ENCODE measurements around the gene TPST1. TPM values are rescaled to one million over a fixed set of nuclear protein-coding genes. Genes with fewer than 3 reads are reported as not detected.

TPST1 gene
- polyA plus RNA-seq, 1 of the 3 experiments (the other 2 are of a cell fraction) = 36.4 TPM

DNA sequence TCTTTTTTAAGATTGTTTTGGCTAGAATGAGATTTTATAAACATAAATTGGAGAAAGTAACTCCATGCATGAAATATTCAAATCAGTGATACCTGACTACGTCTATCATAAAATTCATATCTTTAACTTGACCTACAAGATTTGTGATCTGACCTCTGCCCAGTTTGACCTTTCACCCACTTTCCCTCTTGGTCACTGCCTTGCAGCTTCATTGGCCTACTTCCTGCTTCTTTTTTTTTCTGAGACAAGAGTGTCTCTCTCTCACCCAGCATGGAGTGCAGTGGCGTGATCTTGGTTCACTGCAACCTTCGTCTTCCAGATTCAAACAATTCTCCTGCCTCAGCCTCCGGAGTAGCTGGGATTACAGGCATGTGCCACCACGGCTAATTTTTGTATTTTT lies 28.5 kb downstream of the TPST1 start:
- Histone ChIP-seq H3K4me2 (no peak overlapping the region), H3F3A (replicated peaks; ENCODE audit: insufficient read depth) (no peaks in the 10 kb centered on the region), H3K9me2 (no peaks in the 10 kb centered on the region), H3K4me3 (ENCODE audit: low read depth in 2 of 2, low read length in 1 of 2) (no peak overlapping the region), H3K9ac (no peak overlapping the region), H3K9me3 (no peaks in the 10 kb centered on the region), H3K27ac (ENCODE audit: low read depth in 2 of 2, low read length in 1 of 2) (no peak overlapping the region), H3K27me3 (ENCODE audit: insufficient read depth) (no peaks in the 10 kb centered on the region), H2AFZ (ENCODE audit: low read depth) (no peak overlapping the region), H3K79me2 (ENCODE audit: insufficient read depth) (peaks cover 51% of the 10 kb centered on the region; the same call in 1 of the 2 replicates), H4K20me1 (ENCODE audit: insufficient read depth) (no peaks in the 10 kb centered on the region), H3K4me1 (ENCODE audit: control insufficient read depth in 1 of 2, insufficient read depth in 2 of 2, low read depth in 1 of 2, low read length in 1 of 2) (peaks cover 7 to 10% of the 10 kb centered on the region in 2 experiments; a peak in 1 of 4 replicates), H3K36me3 (replicated peaks in 1 of 2; ENCODE audit: control insufficient read depth in 1 of 2, insufficient read depth in 2 of 2, low read length in 1 of 2) (peaks cover 0 to 6% of the 10 kb centered on the region in 2 experiments)
- TF ChIP-seq NRF1 (IDR thresholded peaks at IDR 0.05; ENCODE audit: low read depth, low read length) = no peak
- no peak for TF ChIP-seq RCOR1 (IDR thresholded peaks at IDR 0.05; ENCODE audit: low read length)
- TF ChIP-seq, protein P1, sequence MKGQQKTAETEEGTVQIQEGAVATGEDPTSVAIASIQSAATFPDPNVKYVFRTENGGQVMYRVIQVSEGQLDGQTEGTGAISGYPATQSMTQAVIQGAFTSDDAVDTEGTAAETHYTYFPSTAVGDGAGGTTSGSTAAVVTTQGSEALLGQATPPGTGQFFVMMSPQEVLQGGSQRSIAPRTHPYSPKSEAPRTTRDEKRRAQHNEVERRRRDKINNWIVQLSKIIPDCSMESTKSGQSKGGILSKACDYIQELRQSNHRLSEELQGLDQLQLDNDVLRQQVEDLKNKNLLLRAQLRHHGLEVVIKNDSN (IDR thresholded peaks at IDR 0.05; ENCODE audit: borderline replicate concordance, low read depth) = no peak
- TF ChIP-seq MXI1 (IDR thresholded peaks at IDR 0.05; ENCODE audit: low read depth, low read length) = no peak
- TF ChIP-seq EP300 (IDR thresholded peaks at IDR 0.05; ENCODE audit: borderline replicate concordance in 1 of 2, low read depth in 1 of 2, low read length in 1 of 2) = no peak
- no peak for TF ChIP-seq SIN3A (IDR thresholded peaks at IDR 0.05; ENCODE audit: borderline replicate concordance, low read depth, low read length)
- no peak for TF ChIP-seq CHD2 (IDR thresholded peaks at IDR 0.05; ENCODE audit: low read length, partially characterized antibody)
- TF ChIP-seq RFX5 (IDR thresholded peaks at IDR 0.05; ENCODE audit: low read length) = no peak
- TF ChIP-seq ELF1 (IDR thresholded peaks at IDR 0.05) = no peak
- no peak for TF ChIP-seq YY1 (IDR thresholded peaks at IDR 0.05; ENCODE audit: low read depth)
- TF ChIP-seq, protein P2, sequence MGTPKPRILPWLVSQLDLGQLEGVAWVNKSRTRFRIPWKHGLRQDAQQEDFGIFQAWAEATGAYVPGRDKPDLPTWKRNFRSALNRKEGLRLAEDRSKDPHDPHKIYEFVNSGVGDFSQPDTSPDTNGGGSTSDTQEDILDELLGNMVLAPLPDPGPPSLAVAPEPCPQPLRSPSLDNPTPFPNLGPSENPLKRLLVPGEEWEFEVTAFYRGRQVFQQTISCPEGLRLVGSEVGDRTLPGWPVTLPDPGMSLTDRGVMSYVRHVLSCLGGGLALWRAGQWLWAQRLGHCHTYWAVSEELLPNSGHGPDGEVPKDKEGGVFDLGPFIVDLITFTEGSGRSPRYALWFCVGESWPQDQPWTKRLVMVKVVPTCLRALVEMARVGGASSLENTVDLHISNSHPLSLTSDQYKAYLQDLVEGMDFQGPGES (IDR thresholded peaks at IDR 0.05; ENCODE audit: low read depth, low read length) = no peak
- ChIA-PET CTCF (interaction anchor here (1.0 kb wide), 2 partner anchors 9 to 29 kb away, joined by 3 read pairs; partner anchors contain the start of gene TPST1), POLR2A (no interaction called here)
- WGBS (ENCODE audit: low lambda C conversion rate) = 97% methylated on average over 5 of the region's 5 CpGs
- no peak for DNase-seq

- POLR2A ChIA-PET = no interaction called here
- TF ChIP-seq TAF1 (IDR thresholded peaks at IDR 0.05; ENCODE audit: borderline replicate concordance, low read depth, low read length) = no peak
- TF ChIP-seq NFIC (IDR thresholded peaks at IDR 0.05; ENCODE audit: borderline replicate concordance) = no peak
- no peak for TF ChIP-seq MEF2A (IDR thresholded peaks at IDR 0.05; ENCODE audit: borderline replicate concordance, low read depth)
- TF ChIP-seq YY1 (IDR thresholded peaks at IDR 0.05; ENCODE audit: low read depth) = no peak
- no peak for TF ChIP-seq RFX5 (IDR thresholded peaks at IDR 0.05; ENCODE audit: low read length)
- no peak for TF ChIP-seq EP300 (IDR thresholded peaks at IDR 0.05; ENCODE audit: borderline replicate concordance in 1 of 2, low read depth in 1 of 2, low read length in 1 of 2)
- TF ChIP-seq REST (IDR thresholded peaks at IDR 0.05; ENCODE audit: low read depth, low read length) = no peak
- no peak for TF ChIP-seq FOXM1 (IDR thresholded peaks at IDR 0.05; ENCODE audit: low read depth)
- no peak for TF ChIP-seq PBX3 (IDR thresholded peaks at IDR 0.05)
- no peak for TF ChIP-seq ELF1 (IDR thresholded peaks at IDR 0.05)
- TF ChIP-seq FOSL2 (IDR thresholded peaks at IDR 0.05; ENCODE audit: borderline replicate concordance, low read depth) = no peak
- no peak for TF ChIP-seq JUND (IDR thresholded peaks at IDR 0.05)
- TF ChIP-seq GATA2 (CRISPR knock-in tag; IDR thresholded peaks at IDR 0.05) = no peak
- no peak for TF ChIP-seq TEAD4 (IDR thresholded peaks at IDR 0.05; ENCODE audit: borderline replicate concordance, insufficient read depth)
Observed at GRCh38 chr7:66236713-66237303, 31.7 kb downstream of the TPST1 start.

More at GRCh38 chr7:66236713-66237303, 31.7 kb downstream of the TPST1 start:
- Histone ChIP-seq H3K4me3 (ENCODE audit: low read depth in 2 of 2, low read length in 1 of 2) (no peak overlapping the region), H4K20me1 (ENCODE audit: insufficient read depth) (no peaks in the 10 kb centered on the region), H3K79me2 (ENCODE audit: insufficient read depth) (peaks cover 65% of the 10 kb centered on the region), H3K36me3 (replicated peaks in 1 of 2; ENCODE audit: control insufficient read depth in 1 of 2, insufficient read depth in 2 of 2, low read length in 1 of 2) (peaks cover 7 to 21% of the 10 kb centered on the region in 2 experiments), H3F3A (replicated peaks; ENCODE audit: insufficient read depth) (no peaks in the 10 kb centered on the region), H3K9me3 (no peaks in the 10 kb centered on the region), H3K4me2 (no peak overlapping the region), H3K9ac (no peak overlapping the region), H3K27ac (ENCODE audit: low read depth in 2 of 2, low read length in 1 of 2) (no peak overlapping the region), H3K27me3 (ENCODE audit: insufficient read depth) (no peaks in the 10 kb centered on the region), H2AFZ (ENCODE audit: low read depth) (no peak overlapping the region), H3K4me1 (ENCODE audit: control insufficient read depth in 1 of 2, insufficient read depth in 2 of 2, low read depth in 1 of 2, low read length in 1 of 2) (peaks cover 8 to 10% of the 10 kb centered on the region in 2 experiments; a peak in 1 of 4 replicates), H3K9me2 (no peaks in the 10 kb centered on the region)
- CTCF ChIA-PET = interaction anchor here (0.9 to 2.3 kb wide), 3 partner anchors 10 to 66 kb away, joined by 3 to 7 read pairs (median 5); no protein-coding TSS in a partner anchor
- no peak for DNase-seq
- 92% methylated on average over 2 of the region's 2 CpGs for WGBS (ENCODE audit: low lambda C conversion rate)

All from SK-N-SH (cell line).